ENCODE measurements around the gene RFX2. TPM values are rescaled to one million over a fixed set of nuclear protein-coding genes. Genes with fewer than 3 reads are reported as not detected.

The RFX2 gene
- total RNA-seq, 1 experiment from 2014 or later = 13.7 TPM

DNA sequence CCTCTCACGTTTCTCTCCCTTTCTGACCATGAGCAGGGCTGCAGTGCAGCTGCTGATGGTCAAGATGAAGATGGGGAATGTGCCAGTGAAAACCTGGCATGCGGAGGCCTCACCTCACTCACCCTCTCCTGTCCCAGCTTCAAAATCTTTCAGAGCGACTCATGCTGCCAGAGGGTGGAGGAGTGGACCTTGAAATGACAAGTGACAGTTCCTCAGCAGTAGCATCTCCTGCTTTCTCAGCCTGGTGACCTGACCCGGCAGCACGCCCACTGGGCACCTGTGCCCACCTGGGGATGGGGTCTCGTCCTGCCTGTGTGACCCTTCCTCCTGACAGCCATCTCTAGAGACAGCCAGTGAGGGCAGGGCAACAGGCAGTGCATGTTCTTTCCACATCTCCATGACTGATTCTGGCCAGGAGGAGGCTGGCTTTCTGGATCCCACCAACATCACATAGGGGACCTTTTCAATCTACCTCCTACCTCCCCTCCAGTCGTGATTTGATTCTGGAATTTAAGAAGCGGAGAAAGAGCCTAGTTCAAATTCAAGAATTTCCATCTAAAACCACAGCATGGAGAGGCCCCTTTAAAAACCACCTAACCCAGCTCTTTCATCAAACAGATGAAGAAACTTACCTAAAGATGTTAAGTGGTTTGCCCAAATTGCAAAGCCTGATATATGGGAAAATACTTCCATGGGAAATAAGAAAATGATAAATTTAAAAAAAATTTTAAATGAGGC, 45.8 kb downstream of the RFX2 start:
- CTCF ChIA-PET = interaction anchor here (0.6 to 1.0 kb wide), 2 partner anchors 61 to 151 kb away, joined by 3 to 4 read pairs; no protein-coding TSS in a partner anchor
- Mint-ChIP-seq H3K9me3 (ENCODE audit: low read depth, unreplicated experiment) (peaks cover under 1% of the 10 kb centered on the region), H3K4me3 (ENCODE audit: low read depth, unreplicated experiment) (no peak overlapping the region), H3K27ac (ENCODE audit: unreplicated experiment) (peak overlapping the region; percentile 70), H3K4me1 (ENCODE audit: low read depth, unreplicated experiment) (peaks cover 46% of the 10 kb centered on the region), H3K36me3 (ENCODE audit: insufficient read depth, unreplicated experiment) (peaks cover 16% of the 10 kb centered on the region), H3K27me3 (ENCODE audit: unreplicated experiment) (no peaks in the 10 kb centered on the region)
- no peak for TF ChIP-seq CTCF (IDR thresholded peaks at IDR 0.05; ENCODE audit: unreplicated experiment)
- no TSS peak for BruUV-seq (replicated peaks)
- DNase-seq = no peak
- intact Hi-C loops (cut with micrococcal nuclease; ENCODE audit: unreplicated experiment) = no loop called here

DNA sequence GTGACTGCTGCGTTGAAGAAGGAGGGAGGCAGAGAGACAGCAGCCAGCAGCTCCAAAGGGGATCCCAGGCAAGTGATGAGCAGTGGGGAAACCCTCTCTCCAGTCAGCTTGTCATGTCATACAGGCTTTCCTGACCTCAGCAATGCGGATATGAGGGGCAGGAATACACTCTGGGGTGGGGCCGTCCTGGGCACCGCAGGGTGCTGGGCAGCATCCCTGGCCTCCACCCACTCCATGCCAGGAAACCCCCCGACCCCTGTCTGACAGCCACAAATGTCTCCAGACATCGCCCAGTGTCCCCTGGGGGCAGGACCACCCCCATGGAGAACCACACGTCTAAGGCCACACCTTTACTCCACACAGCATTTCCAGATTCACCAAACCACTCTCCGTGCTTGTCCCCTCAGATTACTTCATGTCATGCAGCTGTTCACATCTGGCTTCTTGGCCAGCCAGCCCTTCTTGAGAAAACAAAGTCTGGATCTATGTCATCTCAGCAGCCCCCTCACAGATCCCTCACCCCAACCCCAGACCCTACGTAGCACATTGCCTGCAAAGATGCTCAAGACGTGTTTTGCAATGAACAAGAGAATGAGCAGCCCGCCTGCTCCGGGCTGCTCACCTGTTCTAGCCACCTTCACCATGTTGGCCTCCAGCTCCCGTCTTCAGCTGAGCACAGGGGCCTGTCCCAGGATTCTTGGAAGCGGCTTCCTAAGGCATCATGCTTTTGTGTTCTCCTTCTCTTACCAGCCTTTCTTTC, 46.5 kb downstream of the RFX2 start:
- no TSS peak for BruUV-seq (replicated peaks)
- no peak for DNase-seq
- Mint-ChIP-seq H3K27ac (ENCODE audit: unreplicated experiment) (peak overlapping the region; percentile 70), H3K9me3 (ENCODE audit: low read depth, unreplicated experiment) (no peaks in the 10 kb centered on the region), H3K36me3 (ENCODE audit: insufficient read depth, unreplicated experiment) (peaks cover 16% of the 10 kb centered on the region), H3K27me3 (ENCODE audit: unreplicated experiment) (no peaks in the 10 kb centered on the region), H3K4me1 (ENCODE audit: low read depth, unreplicated experiment) (peaks cover 46% of the 10 kb centered on the region), H3K4me3 (ENCODE audit: low read depth, unreplicated experiment) (no peak overlapping the region)
- CTCF ChIA-PET = interaction anchor here (0.6 to 1.0 kb wide), 2 partner anchors 62 to 150 kb away, joined by 3 to 4 read pairs; no protein-coding TSS in a partner anchor
- intact Hi-C loops (cut with micrococcal nuclease; ENCODE audit: unreplicated experiment) = no loop called here
- TF ChIP-seq CTCF (IDR thresholded peaks at IDR 0.05; ENCODE audit: unreplicated experiment) = no peak

DNA sequence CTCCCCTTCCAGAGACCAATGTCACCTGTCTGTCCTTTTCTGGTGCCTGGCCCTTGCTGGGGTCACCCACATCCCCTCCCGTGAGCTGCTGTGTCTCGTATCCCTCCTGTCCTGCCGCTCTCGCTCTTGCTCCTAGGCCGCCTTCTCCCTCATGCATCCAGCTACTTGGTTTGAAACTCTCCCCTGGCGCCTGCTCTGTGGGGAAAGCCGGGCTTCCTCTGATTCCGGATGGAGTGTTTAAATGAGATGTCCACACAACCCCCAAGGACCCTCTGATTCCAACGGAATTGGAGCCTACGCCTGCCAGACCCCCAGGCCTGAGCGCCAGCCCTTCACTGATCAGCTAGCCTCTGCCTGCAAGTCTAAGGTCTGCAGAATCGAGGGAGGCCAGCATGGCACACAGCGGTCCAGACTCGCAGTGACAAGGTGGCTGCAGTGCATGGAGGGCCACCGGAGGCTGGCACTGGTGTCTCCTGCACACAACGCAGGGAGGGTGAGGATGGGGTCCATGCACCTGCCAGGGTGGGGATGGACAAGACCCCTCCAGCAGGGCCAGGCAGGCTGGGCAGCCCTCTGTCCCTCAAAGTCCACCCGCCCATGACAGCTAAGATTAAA, 47.2 kb downstream of the RFX2 start:
- H3K27me3 Mint-ChIP-seq (ENCODE audit: unreplicated experiment) = no peaks in the 10 kb centered on the region
- TF ChIP-seq CTCF (IDR thresholded peaks at IDR 0.05; ENCODE audit: unreplicated experiment) = no peak
- no peak overlapping the region for H3K27ac Mint-ChIP-seq (ENCODE audit: unreplicated experiment)
- no peaks in the 10 kb centered on the region for H3K9me3 Mint-ChIP-seq (ENCODE audit: low read depth, unreplicated experiment)
- H3K4me3 Mint-ChIP-seq (ENCODE audit: low read depth, unreplicated experiment) = no peak overlapping the region
- peaks cover 44% of the 10 kb centered on the region for H3K4me1 Mint-ChIP-seq (ENCODE audit: low read depth, unreplicated experiment)
- DNase-seq = no peak
- intact Hi-C loops (cut with micrococcal nuclease; ENCODE audit: unreplicated experiment) = no loop called here
- CTCF ChIA-PET = no interaction called here
- H3K36me3 Mint-ChIP-seq (ENCODE audit: insufficient read depth, unreplicated experiment) = peaks cover 16% of the 10 kb centered on the region
- no TSS peak for BruUV-seq (replicated peaks)

- no peak for DNase-seq
- peaks cover 14% of the 10 kb centered on the region for H3K36me3 Mint-ChIP-seq (ENCODE audit: insufficient read depth, unreplicated experiment)
- no TSS peak for BruUV-seq (replicated peaks)
- no peak overlapping the region for H3K27ac Mint-ChIP-seq (ENCODE audit: unreplicated experiment)
- intact Hi-C loops (cut with micrococcal nuclease; ENCODE audit: unreplicated experiment) = no loop called here
- no peak overlapping the region for H3K4me3 Mint-ChIP-seq (ENCODE audit: low read depth, unreplicated experiment)
- peaks cover 39% of the 10 kb centered on the region for H3K4me1 Mint-ChIP-seq (ENCODE audit: low read depth, unreplicated experiment)
- CTCF ChIA-PET = no interaction called here
- H3K27me3 Mint-ChIP-seq (ENCODE audit: unreplicated experiment) = no peaks in the 10 kb centered on the region
- no peak for TF ChIP-seq CTCF (IDR thresholded peaks at IDR 0.05; ENCODE audit: unreplicated experiment)
- H3K9me3 Mint-ChIP-seq (ENCODE audit: low read depth, unreplicated experiment) = no peaks in the 10 kb centered on the region
Measured at GRCh38 chr19:6062274-6062673, 48.0 kb downstream of the RFX2 start.

All from Calu3 (cell line).